ENCODE data around the gene WDR59. TPM values are rescaled to one million over a fixed set of nuclear protein-coding genes. Genes with fewer than 3 reads are reported as not detected.

Gene WDR59
- total RNA-seq, 2 donors from 2014 or later, result 29.6 to 59.3 TPM

DNA sequence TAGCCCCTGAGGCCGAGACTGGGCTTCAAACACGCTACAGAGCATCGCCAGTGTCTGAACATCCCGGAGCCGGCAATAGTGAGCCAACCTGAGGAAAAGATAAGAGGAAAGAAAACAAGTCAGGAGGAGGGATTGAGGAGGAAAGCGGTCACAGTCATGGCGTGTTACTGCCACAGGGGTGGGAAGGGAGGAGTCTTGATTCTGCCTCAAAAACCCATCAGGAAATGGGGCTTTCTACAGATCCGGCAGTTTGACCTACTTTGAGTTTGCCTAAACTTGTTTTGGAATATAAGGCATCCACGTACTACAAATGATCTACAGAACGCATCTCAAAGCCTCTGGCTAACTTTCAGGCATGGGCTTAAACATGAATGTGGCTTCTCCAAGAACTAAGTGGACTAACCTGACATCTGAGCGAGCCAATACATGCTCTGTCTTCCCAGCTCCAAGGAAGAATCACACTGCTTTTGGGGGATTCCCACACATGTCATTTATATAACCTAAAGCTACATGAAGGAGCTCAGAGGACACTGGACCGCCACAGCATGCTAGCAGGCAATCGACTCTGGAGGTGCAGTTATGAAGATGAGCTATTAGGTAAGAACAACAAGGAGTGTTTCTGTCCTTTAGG, 96.6 kb downstream of the WDR59 start:
- intact Hi-C loops (cut with DNase I), result no loop called here
- DNase-seq (no peak), ATAC-seq (no peak)
- Histone ChIP-seq H3K4me1 (no peaks in the 10 kb centered on the region), H3K27ac (no peak overlapping the region), H3K36me3 (replicated peaks in 1 of 2; ENCODE audit: insufficient read depth in 1 of 2, low read depth in 2 of 2) (peaks cover 4 to 13% of the 10 kb centered on the region in 2 donors), H3K27me3 (no peaks in the 10 kb centered on the region), H3K4me3 (no peak overlapping the region), H3K9me3 (no peaks in the 10 kb centered on the region)
- WGBS, 2 donors, result 92 to 95% methylated on average over 13 of the region's 13 CpGs
- TF ChIP-seq, protein P1, sequence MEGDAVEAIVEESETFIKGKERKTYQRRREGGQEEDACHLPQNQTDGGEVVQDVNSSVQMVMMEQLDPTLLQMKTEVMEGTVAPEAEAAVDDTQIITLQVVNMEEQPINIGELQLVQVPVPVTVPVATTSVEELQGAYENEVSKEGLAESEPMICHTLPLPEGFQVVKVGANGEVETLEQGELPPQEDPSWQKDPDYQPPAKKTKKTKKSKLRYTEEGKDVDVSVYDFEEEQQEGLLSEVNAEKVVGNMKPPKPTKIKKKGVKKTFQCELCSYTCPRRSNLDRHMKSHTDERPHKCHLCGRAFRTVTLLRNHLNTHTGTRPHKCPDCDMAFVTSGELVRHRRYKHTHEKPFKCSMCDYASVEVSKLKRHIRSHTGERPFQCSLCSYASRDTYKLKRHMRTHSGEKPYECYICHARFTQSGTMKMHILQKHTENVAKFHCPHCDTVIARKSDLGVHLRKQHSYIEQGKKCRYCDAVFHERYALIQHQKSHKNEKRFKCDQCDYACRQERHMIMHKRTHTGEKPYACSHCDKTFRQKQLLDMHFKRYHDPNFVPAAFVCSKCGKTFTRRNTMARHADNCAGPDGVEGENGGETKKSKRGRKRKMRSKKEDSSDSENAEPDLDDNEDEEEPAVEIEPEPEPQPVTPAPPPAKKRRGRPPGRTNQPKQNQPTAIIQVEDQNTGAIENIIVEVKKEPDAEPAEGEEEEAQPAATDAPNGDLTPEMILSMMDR (IDR thresholded peaks at IDR 0.05), result no peak
- TF ChIP-seq POLR2A (IDR thresholded peaks at IDR 0.05), result no peak

DNA sequence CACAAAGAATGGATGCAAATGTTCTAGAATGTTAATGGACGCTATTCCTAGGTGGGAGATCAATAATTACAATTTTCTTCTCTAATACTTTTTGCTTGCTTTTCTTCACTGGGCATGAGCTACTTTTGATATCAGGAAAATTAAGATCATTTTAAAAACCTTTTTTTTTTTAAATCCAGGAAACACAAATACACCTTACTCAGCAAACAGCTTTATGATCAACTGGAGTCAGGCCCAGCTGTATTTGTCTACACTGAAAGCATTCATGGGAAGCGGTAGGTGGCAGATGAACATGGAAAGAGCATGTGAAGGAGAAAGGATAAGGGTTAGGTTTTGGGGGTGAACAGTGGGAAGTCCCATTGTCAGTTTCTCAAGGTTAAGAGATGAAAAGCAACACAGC, 97.8 kb downstream of the WDR59 start:
- H3K27me3 ChIP-seq, result no peaks in the 10 kb centered on the region
- no peak for ATAC-seq
- H3K36me3 ChIP-seq (replicated peaks in 1 of 2; ENCODE audit: insufficient read depth in 1 of 2, low read depth in 2 of 2), result peaks cover 2 to 6% of the 10 kb centered on the region in 2 donors
- no peaks in the 10 kb centered on the region for H3K9me3 ChIP-seq
- no peak overlapping the region for H3K27ac ChIP-seq
- intact Hi-C loops (cut with DNase I), result no loop called here
- 90 to 94% methylated on average over 2 of the region's 2 CpGs for WGBS, 2 donors
- no peaks in the 10 kb centered on the region for H3K4me1 ChIP-seq
- DNase-seq, result no peak
- no peak for TF ChIP-seq POLR2A (IDR thresholded peaks at IDR 0.05)
- TF ChIP-seq, protein P1 (IDR thresholded peaks at IDR 0.05), result no peak
- no peak overlapping the region for H3K4me3 ChIP-seq

DNA sequence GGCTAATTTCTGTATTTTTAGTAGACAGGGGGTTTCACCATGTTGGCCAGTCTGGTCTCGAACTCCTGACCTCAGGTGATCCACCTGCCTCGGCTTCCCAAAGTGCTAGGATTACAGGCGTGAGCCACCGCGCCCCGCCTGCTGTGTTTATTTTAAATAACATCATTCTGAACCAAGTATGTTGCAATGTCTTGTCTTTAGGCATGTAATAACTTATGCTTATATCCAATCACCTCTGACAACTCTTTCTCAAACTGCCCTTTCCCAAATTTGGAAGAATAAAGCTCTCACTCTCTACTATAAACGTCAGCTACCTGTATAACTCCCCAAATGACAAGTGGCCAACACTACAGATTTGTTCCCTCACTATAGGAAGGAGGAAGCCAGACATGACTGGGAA, 107.2 kb downstream of the WDR59 start:
- WGBS, 2 donors, result 93 to 95% methylated on average over 7 of the region's 7 CpGs
- H3K36me3 ChIP-seq (replicated peaks in 1 of 2; ENCODE audit: insufficient read depth in 1 of 2, low read depth in 2 of 2), result no peaks in the 10 kb centered on the region
- TF ChIP-seq POLR2A (IDR thresholded peaks at IDR 0.05), result no peak
- TF ChIP-seq, protein P1 (IDR thresholded peaks at IDR 0.05), result no peak
- intact Hi-C loops (cut with DNase I), result no loop called here
- DNase-seq (no peak), ATAC-seq (no peak)
- no peak overlapping the region for H3K4me3 ChIP-seq
- no peaks in the 10 kb centered on the region for H3K27me3 ChIP-seq
- H3K9me3 ChIP-seq, result no peaks in the 10 kb centered on the region
- H3K27ac ChIP-seq, result no peak overlapping the region
- peaks cover 12% of the 10 kb centered on the region for H3K4me1 ChIP-seq

DNA sequence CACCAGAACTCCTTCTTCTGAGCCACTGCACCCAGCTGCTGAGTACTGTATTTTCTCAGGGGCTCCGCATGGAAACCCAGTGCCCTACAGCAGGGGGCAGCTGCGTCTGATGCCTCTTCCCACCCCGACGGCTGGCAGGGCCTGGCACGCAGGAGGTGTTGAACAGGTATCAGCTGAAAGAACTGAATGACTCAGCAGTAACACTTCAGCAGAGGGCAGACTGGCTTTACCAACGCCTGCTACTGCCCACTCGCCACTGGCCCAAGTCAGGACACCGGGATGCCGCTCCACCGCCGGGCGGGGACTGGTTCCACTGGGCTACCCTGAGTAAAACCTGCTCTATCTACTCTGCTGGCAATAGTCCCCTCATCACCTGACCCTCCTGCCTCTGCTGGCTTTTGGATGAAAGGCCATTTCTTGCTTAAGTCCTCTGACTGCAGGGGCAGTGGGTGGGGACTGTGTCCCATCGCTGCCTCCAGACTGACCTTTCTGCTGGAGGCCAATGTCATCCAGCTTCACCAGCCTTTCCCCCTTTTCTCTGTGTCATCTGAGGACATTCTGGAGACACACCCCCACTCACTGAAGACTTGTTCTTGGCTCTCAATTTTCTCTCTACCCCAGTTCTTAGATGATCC, 109.9 kb downstream of the WDR59 start:
- Histone ChIP-seq H3K4me1 (peaks cover 12% of the 10 kb centered on the region), H3K4me3 (no peak overlapping the region), H3K27ac (peak overlapping the region in 2 of 4 donors; percentile 39 to 55), H3K27me3 (no peaks in the 10 kb centered on the region), H3K36me3 (replicated peaks in 1 of 2; ENCODE audit: insufficient read depth in 1 of 2, low read depth in 2 of 2) (no peaks in the 10 kb centered on the region), H3K9me3 (no peaks in the 10 kb centered on the region)
- 48 to 53% methylated on average over 2 to 12 of the region's 13 CpGs for WGBS, 2 donors
- TF ChIP-seq POLR2A (IDR thresholded peaks at IDR 0.05), result no peak
- TF ChIP-seq, protein P1 (IDR thresholded peaks at IDR 0.05), result peak in 5 of 7 experiments; percentile 19 to 74 (median 51)
- peak; percentile 76 to 90 (median 84) for DNase-seq
- ATAC-seq, result peak; percentile 98
- intact Hi-C loops (cut with DNase I), result no loop called here
